Progenitor cell of endocrine pancreas (in vitro differentiated cells): Measurements from ENCODE around the gene EVC2. TPM values are rescaled to one million over a fixed set of nuclear protein-coding genes. Genes with fewer than 3 reads are reported as not detected.
"Not testable (repeated sequence)": the region's sequence is repeated elsewhere in the genome, so short reads cannot be mapped to it uniquely, and the experiment has no call there.

Experiments
- DNase-seq: peaks from one replicate; pipeline ENCODE4 v3.0.0; 2021; ENCODE audit warnings: low spot score; ENCODE audit not compliant: unreplicated experiment
- H3K27ac Mint-ChIP-seq: 2 replicates; pipeline ENCODE4 v1.8.0; 2021; ENCODE audit warnings: mild to moderate bottlenecking, moderate library complexity, mixed read lengths
- H3K27me3 Mint-ChIP-seq: 2 replicates; pipeline ENCODE4 v1.8.0; 2021; ENCODE audit warnings: mixed read lengths
- H3K36me3 Mint-ChIP-seq: 2 replicates; pipeline ENCODE4 v1.8.0; 2022; ENCODE audit warnings: mixed read lengths; ENCODE audit not compliant: insufficient read depth
- H3K4me1 Mint-ChIP-seq: 2 replicates; pipeline ENCODE4 v1.8.0; 2021; ENCODE audit warnings: low read depth, mixed read lengths
- H3K4me3 Mint-ChIP-seq: 2 replicates; pipeline ENCODE4 v1.8.0; 2021; ENCODE audit warnings: low read depth, mild to moderate bottlenecking, moderate library complexity, mixed read lengths
- H3K9me3 Mint-ChIP-seq: 2 replicates; pipeline ENCODE4 v1.8.0; 2021; ENCODE audit warnings: low read depth, mixed read lengths
- total RNA-seq: library from RNA; stranded (reverse); gene quantifications from 2 replicates; pipeline ENCODE4 v1.2.1, GENCODE V29; 2021
- TF ChIP-seq, protein P1 (sequence below): fragments of 200-600 bp; sonication (generic); IDR thresholded peaks from one replicate; pipeline ENCODE4 v1.5.0; 2021; ENCODE audit warnings: antibody characterized with exemption, mild to moderate bottlenecking; ENCODE audit not compliant: unreplicated experiment

Gene EVC2
- total RNA-seq, 1 donor from 2014 or later: 14.1 TPM

DNA sequence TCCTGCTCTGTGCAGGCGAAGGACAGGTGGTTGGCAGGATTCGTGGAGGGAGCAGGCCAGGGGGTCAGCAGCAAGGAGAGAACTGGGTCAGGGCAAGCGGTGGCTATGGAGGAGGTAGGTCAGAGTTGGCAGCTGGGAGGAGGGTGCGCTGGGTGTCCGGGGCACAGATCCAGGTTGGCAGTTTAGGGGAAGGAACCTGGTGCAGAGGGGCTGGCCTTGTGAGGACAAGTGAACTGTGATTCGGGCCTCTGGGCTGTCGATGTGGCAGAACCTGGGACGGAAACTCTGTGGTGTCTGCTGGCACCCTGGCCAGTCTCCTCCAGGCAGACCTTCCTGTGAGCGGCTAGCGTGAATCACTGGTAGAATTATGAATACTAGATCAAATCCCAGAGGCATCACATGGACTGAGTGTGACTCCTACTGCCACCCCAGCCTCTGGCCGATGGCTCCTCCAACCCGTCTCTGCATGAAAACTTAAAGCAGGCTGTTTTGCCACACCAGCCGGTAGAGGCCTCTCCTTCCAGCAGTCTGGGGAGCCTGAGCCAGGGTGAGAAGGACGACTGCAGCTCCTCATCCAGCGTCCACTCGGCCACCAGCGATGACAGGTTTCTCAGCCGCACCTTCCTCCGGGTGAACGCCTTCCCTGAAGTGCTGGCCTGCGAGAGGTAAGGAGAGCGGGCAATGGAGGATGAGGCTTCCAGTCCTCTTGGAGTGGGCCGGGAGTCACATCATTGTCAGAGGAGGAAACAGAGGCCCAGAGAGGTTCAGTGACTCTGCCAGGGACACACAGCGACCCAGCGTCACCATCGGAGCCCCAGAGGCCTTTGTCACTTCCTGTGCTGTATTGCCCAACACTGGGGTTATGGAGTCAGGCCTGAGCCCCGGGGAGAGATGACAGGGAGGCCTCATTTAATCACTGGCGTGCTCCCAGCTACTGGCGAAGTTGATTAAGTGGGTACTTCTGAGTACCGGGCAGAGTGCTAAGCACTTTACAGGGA lies 22.9 kb upstream of the EVC2 start:
- Mint-ChIP-seq H3K4me1 (no peaks in the 10 kb centered on the region), H3K9me3 (no peaks in the 10 kb centered on the region), H3K27me3 (no peaks in the 10 kb centered on the region), H3K36me3 (peaks cover 21% of the 10 kb centered on the region), H3K27ac (no peak overlapping the region), H3K4me3 (no peak overlapping the region)
- TF ChIP-seq, protein P1, sequence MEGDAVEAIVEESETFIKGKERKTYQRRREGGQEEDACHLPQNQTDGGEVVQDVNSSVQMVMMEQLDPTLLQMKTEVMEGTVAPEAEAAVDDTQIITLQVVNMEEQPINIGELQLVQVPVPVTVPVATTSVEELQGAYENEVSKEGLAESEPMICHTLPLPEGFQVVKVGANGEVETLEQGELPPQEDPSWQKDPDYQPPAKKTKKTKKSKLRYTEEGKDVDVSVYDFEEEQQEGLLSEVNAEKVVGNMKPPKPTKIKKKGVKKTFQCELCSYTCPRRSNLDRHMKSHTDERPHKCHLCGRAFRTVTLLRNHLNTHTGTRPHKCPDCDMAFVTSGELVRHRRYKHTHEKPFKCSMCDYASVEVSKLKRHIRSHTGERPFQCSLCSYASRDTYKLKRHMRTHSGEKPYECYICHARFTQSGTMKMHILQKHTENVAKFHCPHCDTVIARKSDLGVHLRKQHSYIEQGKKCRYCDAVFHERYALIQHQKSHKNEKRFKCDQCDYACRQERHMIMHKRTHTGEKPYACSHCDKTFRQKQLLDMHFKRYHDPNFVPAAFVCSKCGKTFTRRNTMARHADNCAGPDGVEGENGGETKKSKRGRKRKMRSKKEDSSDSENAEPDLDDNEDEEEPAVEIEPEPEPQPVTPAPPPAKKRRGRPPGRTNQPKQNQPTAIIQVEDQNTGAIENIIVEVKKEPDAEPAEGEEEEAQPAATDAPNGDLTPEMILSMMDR: no peak
- no peak for DNase-seq

DNA sequence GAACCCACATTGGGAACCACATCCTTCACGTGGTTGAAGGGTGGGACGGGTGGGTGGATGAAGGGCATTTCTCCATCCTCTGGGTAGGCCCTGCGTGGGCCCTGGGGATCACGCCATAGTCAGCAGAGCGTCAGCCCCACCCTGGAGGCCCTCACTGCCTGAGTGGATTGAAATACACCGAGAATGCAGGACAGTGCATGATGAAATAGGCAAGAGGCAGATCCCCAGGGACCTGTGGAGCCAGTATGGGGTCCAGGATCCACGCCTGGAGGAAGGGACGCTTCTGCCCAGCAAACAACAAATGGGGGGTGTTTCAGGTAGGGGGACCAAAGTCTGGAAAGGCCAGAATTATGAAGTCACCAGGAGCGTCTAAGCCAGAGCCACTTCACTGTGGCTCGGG lies 22.1 kb upstream of the EVC2 start:
- TF ChIP-seq, protein P1: no peak
- H3K9me3 Mint-ChIP-seq: peaks cover 5% of the 10 kb centered on the region
- no peaks in the 10 kb centered on the region for H3K27me3 Mint-ChIP-seq
- H3K27ac Mint-ChIP-seq: no peak overlapping the region
- H3K4me3 Mint-ChIP-seq: no peak overlapping the region
- DNase-seq: no peak
- no peaks in the 10 kb centered on the region for H3K4me1 Mint-ChIP-seq
- peaks cover 28% of the 10 kb centered on the region for H3K36me3 Mint-ChIP-seq

- not testable (repeated sequence) for H3K4me1 Mint-ChIP-seq, DNase-seq, H3K27me3 Mint-ChIP-seq, H3K27ac Mint-ChIP-seq, H3K9me3 Mint-ChIP-seq, H3K4me3 Mint-ChIP-seq
- peaks cover 32% of the 10 kb centered on the region for H3K36me3 Mint-ChIP-seq
Observed at GRCh38 chr4:5728412-5728811, 20.1 kb upstream of the EVC2 start.

- TF ChIP-seq, protein P1: no peak
- H3K36me3 Mint-ChIP-seq: peaks cover 24% of the 10 kb centered on the region
- no peak overlapping the region for H3K4me3 Mint-ChIP-seq
- no peak overlapping the region for H3K27ac Mint-ChIP-seq
- H3K9me3 Mint-ChIP-seq: peaks cover 7% of the 10 kb centered on the region
- no peak for DNase-seq
- H3K27me3 Mint-ChIP-seq: no peaks in the 10 kb centered on the region
- H3K4me1 Mint-ChIP-seq: peaks cover 9% of the 10 kb centered on the region
Observed at GRCh38 chr4:5724377-5724776, 16.0 kb upstream of the EVC2 start.

- Mint-ChIP-seq H3K4me3 (no peak overlapping the region), H3K27ac (no peak overlapping the region), H3K9me3 (peaks cover 7% of the 10 kb centered on the region), H3K27me3 (no peaks in the 10 kb centered on the region), H3K36me3 (peaks cover 19% of the 10 kb centered on the region), H3K4me1 (peaks cover 11% of the 10 kb centered on the region)
- DNase-seq: no peak
- TF ChIP-seq, protein P1: no peak
Observed at GRCh38 chr4:5722328-5722727, 14.0 kb upstream of the EVC2 start.
